ENCODE measurements around the gene PAGE1. TPM values are rescaled to one million over a fixed set of nuclear protein-coding genes. Genes with fewer than 3 reads are reported as not detected.
"Not testable (repeated sequence)": the region's sequence is repeated elsewhere in the genome, so short reads cannot be mapped to it uniquely, and the experiment has no call there.

PAGE1 gene, protein sequence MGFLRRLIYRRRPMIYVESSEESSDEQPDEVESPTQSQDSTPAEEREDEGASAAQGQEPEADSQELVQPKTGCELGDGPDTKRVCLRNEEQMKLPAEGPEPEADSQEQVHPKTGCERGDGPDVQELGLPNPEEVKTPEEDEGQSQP
- not detected for total RNA-seq
- long read RNA-seq: 0 reads

GRCh38 chrX:49695276-49696180 is at the start of gene PAGE1:
Gene PAGE1, minus strand, starts transcription at chrX:49695984. Its CDS starts 1,214 bp downstream, at chrX:49694770.
- DNase-seq (no peak), ATAC-seq (ENCODE audit: poor library complexity) (no peak)
- intact Hi-C loops (cut with DNase I): no loop called here

GRCh38 chrX:49741501-49741900 is 45.7 kb upstream of the PAGE1 start:
- DNase-seq; ATAC-seq (ENCODE audit: poor library complexity); intact Hi-C loops (cut with DNase I): not testable (repeated sequence)

- intact Hi-C loops (cut with DNase I): no loop called here
- no peak for DNase-seq
- ATAC-seq (ENCODE audit: poor library complexity): no peak
Observed at GRCh38 chrX:49727847-49728246, 32.1 kb upstream of the PAGE1 start.

- intact Hi-C loops (cut with DNase I): no loop called here
- ATAC-seq (ENCODE audit: poor library complexity) (no peak), DNase-seq (no peak)
Observed at GRCh38 chrX:49726966-49727365, 31.2 kb upstream of the PAGE1 start.

DNA sequence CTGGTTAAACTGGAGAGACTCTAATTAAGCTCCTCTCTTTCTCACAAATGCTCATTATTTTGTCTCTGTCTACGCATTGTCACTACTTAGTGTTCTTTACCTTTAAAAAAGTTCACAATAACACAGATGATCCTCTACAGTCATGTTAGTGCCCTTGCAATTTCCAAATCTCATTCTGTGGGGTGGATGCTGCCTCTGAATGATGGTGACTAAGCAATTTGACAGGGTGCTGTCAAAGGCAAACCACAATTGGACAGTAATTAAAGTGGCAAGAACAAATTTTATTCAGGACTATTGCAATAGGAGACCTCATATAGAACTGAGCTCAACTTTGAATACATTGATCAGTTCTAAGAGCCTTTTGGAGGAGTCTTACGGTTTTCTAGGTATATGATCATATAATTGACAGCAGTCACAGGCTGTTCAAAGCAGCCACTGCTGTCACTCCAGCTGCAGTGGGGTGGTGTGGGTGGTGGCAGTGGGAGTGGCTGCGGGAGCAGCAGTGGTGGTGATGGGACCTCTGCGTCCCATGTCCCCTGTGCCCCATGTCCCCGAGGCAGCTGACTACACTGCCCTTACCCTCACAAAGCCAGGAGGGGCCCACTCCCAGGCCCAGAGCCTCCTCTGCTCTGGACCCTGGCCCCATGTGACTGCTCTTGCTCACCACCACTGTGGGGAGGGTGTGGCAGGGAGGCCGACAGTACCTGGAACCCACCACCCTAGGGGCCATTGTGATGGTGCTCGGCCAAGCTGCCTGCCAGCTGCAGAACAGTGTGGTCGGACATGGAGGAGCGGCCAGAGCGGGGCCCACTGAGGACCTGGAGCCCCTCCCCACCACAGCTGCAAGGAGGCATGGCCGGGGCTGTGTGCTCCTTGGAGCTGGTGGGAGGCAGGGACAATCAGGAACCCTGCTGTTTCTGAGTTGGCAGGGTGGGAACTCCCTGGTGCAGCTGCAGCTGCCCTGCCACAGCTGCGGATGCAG is 30.4 kb upstream of the PAGE1 start:
- no peak for ATAC-seq (ENCODE audit: poor library complexity)
- intact Hi-C loops (cut with DNase I): no loop called here
- DNase-seq: no peak

GRCh38 chrX:49725401-49725800 is 29.6 kb upstream of the PAGE1 start:
- intact Hi-C loops (cut with DNase I): no loop called here
- DNase-seq (no peak), ATAC-seq (ENCODE audit: poor library complexity) (no peak)

- not testable (repeated sequence) for ATAC-seq (ENCODE audit: poor library complexity)
Observed at GRCh38 chrX:49720106-49720505, 24.3 kb upstream of the PAGE1 start.

DNA sequence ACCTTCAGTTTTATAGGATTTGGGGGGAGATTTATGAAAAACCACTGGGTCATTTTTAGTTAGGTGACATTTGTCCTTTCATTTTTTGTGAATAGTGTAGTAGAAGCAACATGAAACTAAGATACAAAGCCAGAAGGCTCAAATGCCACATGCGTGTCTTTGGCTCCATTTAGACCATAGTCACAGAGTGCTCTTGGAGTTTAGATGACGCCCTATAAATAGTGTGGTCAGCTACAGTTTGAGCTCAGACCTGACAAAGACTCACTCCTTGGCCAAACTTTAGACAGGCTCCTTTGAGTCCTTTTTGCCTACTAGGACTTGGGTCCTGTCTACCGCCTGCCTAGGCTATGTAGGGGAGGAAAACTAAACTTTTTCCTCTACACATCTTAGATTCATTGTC is 16.8 kb upstream of the PAGE1 start:
- ATAC-seq (ENCODE audit: poor library complexity) (no peak), DNase-seq (no peak)
- intact Hi-C loops (cut with DNase I): no loop called here

More at GRCh38 chrX:49720106-49720505, 24.3 kb upstream of the PAGE1 start:
- intact Hi-C loops (cut with DNase I); DNase-seq: not testable (repeated sequence)

GRCh38 chrX:49710744-49711319 is 15.0 kb upstream of the PAGE1 start:
- intact Hi-C loops (cut with DNase I): no loop called here
- ATAC-seq (ENCODE audit: poor library complexity) (no peak), DNase-seq (no peak)

DNA sequence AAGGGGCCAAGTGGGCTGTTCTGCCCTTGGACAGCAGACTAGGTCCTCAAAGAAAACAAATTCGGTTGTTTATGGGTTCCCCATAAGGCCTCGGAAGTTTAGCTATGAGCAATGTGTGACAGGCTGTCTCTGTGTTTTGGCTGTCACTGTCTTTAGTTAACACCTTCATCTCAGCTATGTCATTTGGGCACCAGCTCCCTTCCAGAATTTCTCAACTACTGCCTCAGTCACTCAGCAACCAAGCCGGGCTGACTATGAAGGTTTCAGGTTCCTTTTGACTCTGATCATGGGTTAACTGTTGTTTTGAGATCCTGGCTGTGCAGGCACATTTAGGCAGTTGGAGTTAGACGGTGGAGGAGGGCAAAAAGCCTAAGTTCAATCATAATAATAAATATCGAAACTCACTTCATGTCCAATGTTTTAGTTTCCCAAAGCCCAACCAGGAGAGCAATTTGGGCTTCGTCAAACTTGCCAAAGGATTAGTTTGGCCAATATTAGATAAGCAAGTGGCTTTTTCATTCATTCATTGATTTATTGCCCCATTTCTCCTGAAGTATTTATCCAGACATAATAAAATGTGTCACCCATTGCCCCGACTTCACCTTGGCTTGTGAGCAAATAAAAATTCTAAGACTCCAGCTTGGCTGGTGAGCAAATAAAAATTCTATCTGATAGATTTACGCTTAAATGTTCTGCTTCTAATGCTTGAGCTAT is 9.1 kb upstream of the PAGE1 start:
- no peak for ATAC-seq (ENCODE audit: poor library complexity)
- intact Hi-C loops (cut with DNase I): no loop called here

GRCh38 chrX:49701933-49702332 is 6.1 kb upstream of the PAGE1 start:
- ATAC-seq (ENCODE audit: poor library complexity) (no peak), DNase-seq (no peak)
- intact Hi-C loops (cut with DNase I): no loop called here

More for the DNA sequence above, 9.1 kb upstream of the PAGE1 start:
- no peak for DNase-seq

DNA sequence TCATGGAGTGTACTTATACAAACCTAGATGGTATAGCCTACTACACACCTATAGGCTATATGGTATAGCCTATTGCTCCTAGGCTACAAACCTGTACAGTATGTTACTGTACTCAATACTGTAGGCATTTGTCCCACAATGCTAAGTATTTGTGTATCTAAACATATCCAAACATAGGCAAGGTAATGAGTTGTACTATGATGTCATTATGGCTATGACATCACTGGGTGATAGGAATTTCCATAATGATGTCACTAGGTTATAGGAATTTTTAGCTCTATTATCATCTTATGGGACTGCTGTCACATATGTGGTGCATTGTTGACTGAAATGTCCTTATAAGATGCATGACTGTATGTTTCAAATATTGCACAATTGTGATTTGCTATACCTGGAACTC is 5.5 kb upstream of the PAGE1 start:
- no peak for DNase-seq
- intact Hi-C loops (cut with DNase I): no loop called here
- no peak for ATAC-seq (ENCODE audit: poor library complexity)

- ATAC-seq (ENCODE audit: poor library complexity) (no peak), DNase-seq (no peak)
- intact Hi-C loops (cut with DNase I): no loop called here
Observed at GRCh38 chrX:49675075-49675719, 20.6 kb downstream of the PAGE1 start.

- no peak for ATAC-seq (ENCODE audit: poor library complexity)
- intact Hi-C loops (cut with DNase I): no loop called here
- no peak for DNase-seq
Observed at GRCh38 chrX:49673394-49673793, 22.4 kb downstream of the PAGE1 start.

DNA sequence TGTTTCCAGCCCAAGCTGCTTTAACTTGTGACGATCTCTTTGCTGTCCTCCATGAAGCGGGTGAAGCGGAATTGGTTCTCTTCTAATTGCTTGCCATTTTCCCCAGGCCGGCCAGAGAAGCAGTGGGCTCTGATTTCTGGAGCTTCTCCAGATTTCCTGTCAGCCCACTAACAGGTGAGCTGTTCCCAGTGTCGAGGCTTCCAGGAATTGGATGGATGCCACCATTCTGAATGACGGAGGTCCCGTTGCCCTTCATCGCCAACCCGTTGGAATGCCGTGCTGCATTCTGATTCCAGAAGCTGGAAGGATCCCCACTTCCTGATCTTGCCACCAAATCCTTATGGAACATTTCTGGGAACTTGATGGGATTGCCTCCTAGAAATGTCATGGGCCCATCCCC is 31.0 kb downstream of the PAGE1 start:
- DNase-seq: no peak
- intact Hi-C loops (cut with DNase I): no loop called here

DNA sequence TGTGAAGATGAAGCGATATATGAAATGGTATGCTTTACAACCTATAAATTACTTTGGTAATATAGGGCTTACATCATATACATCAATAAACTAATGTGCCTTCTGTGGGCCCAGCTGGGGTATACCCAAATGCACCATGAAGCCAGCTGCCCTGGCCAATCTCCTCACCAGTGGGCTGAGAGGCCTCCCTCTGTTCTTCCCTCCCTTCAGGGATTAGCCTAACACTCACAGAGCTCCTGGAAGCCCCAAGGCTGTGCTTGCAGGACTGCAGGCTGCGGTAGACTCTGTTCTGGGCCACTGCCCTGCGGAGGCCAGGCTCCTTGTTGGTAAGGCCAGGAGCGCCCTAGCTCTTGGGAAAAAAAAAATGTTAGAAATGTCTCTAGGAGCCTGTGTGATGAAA is 33.9 kb downstream of the PAGE1 start:
- intact Hi-C loops (cut with DNase I): no loop called here
- ATAC-seq (ENCODE audit: poor library complexity) (no peak), DNase-seq (no peak)

More for the DNA sequence above, 31.0 kb downstream of the PAGE1 start:
- no peak for ATAC-seq (ENCODE audit: poor library complexity)

DNA sequence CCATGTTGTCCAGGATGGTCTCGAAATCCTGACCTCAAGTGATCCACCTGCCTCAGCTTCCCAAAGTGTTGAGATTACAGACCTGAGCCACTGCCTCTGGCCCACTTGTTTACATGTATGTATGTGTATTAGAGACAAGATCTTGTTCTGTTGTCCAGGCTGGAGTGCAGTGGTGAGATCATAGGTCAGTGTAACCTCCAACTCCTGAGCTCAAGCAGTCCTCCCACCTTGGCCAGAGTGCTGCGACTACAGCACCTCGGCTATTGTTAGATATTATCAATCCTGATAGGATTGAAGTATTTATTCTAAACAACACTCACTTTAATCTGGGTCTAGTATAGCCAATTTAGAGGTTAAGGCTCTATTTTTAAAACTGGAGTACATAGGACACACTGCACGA is 36.0 kb downstream of the PAGE1 start:
- intact Hi-C loops (cut with DNase I): no loop called here

GRCh38 chrX:49656533-49656932 is 39.3 kb downstream of the PAGE1 start:
- intact Hi-C loops (cut with DNase I): no loop called here
- ATAC-seq (ENCODE audit: poor library complexity): no peak
- DNase-seq: no peak

More for the DNA sequence above, 36.0 kb downstream of the PAGE1 start:
- DNase-seq (no peak), ATAC-seq (ENCODE audit: poor library complexity) (no peak)

Data from Right ventricle myocardium superior (tissue), 1 donor.